K562 (cell line): ENCODE results near the gene SP2. TPM values are rescaled to one million over a fixed set of nuclear protein-coding genes. Genes with fewer than 3 reads are reported as not detected.

Source experiments
- CHD1 ChIP-seq: fragments of 200-600 bp; sonication (generic); IDR thresholded peaks from one replicate; pipeline ENCODE4 v1.6.1; 2012; ENCODE audit warnings: mild to moderate bottlenecking, moderate library complexity, low read length, inconsistent platforms
- FOSL1 ChIP-seq: fragments of 200-800 bp; sonication (Bioruptor generic); conservative IDR thresholded peaks from 2 replicates; pipeline ENCODE4 v1.6.1; 2016; ENCODE audit warnings: missing genetic modification characterization, missing compliant biosample characterization
- HMG20A ChIP-seq: fragments of 450-650 bp; formaldehyde crosslinking; conservative IDR thresholded peaks from 2 replicates; pipeline ENCODE4 v1.4.0; 2020; ENCODE audit warnings: mild to moderate bottlenecking, mixed read lengths
- ZFP1 ChIP-seq: fragments of 450-650 bp; formaldehyde crosslinking; IDR thresholded peaks from 2 replicates; pipeline ENCODE4 v1.4.0; 2020; ENCODE audit warnings: mild to moderate bottlenecking, mixed read lengths
- polyA plus RNA-seq, 8 experiments: library from polyadenylated mRNA; depleted of rRNA in 4 of 8; stranded (reverse) in 5 of 8; unstranded in 3 of 8; fragments of >200 nt; fragmentation: Nextera tagmentation in 2 of 8; fragmentation: Illumina TruSeq in 1 of 8; extraction: Ambion mirVana in 2 of 8; extraction: Trizol in 1 of 8; gene quantifications; 2 replicates each; pipeline versions ENCODE4 v1.2.1 to v1.2.3, GENCODE V29; 2011 to 2014; ENCODE audit warnings: inconsistent platforms in 1 of 8, missing spikeins in 1 of 8
- total RNA-seq, 7 experiments: library from RNA; depleted of rRNA in 6 of 7; stranded (reverse); fragments of >200 nt in 6 of 7; fragmentation: Illumina TruSeq in 2 of 7; extraction: Trizol in 2 of 7; gene quantifications; 2 replicates each; pipeline versions ENCODE4 v1.2.1 to v1.2.3, GENCODE V29; 2011 to 2021; ENCODE audit warnings: low replicate concordance in 1 of 7
- TF ChIP-seq, protein P1 (sequence below): fragments of 450-650 bp; IDR thresholded peaks from 2 replicates; pipeline ENCODE4 v1.6.1; 2014; ENCODE audit warnings: low read depth, mild to moderate bottlenecking, moderate library complexity, borderline replicate concordance
- TF ChIP-seq, protein P2 (sequence below): fragments of 200-600 bp; sonication (generic); IDR thresholded peaks from one replicate; pipeline ENCODE4 v1.6.1; 2012; ENCODE audit warnings: mild to moderate bottlenecking, low read depth, low read length, inconsistent platforms
- TF ChIP-seq, protein P3 (sequence below): fragments of 450-650 bp; IDR thresholded peaks from one replicate; pipeline ENCODE4 v1.6.1; 2018; ENCODE audit warnings: mild to moderate bottlenecking, moderate library complexity; ENCODE audit not compliant: partially characterized antibody
- TF ChIP-seq, protein P4 (sequence below): sonication (generic); formaldehyde crosslinking; IDR thresholded peaks from 2 replicates; pipeline ENCODE4 v1.8.1; 2023; ENCODE audit warnings: mild to moderate bottlenecking, missing genetic modification reagents

SP2 gene
- total and polyA plus RNA-seq, 9 of the 15 experiments (the other 6 are each of a cell fraction or from before 2014, with no cell fraction given) = 0.77 to 22.3 (median 2.3) TPM

DNA sequence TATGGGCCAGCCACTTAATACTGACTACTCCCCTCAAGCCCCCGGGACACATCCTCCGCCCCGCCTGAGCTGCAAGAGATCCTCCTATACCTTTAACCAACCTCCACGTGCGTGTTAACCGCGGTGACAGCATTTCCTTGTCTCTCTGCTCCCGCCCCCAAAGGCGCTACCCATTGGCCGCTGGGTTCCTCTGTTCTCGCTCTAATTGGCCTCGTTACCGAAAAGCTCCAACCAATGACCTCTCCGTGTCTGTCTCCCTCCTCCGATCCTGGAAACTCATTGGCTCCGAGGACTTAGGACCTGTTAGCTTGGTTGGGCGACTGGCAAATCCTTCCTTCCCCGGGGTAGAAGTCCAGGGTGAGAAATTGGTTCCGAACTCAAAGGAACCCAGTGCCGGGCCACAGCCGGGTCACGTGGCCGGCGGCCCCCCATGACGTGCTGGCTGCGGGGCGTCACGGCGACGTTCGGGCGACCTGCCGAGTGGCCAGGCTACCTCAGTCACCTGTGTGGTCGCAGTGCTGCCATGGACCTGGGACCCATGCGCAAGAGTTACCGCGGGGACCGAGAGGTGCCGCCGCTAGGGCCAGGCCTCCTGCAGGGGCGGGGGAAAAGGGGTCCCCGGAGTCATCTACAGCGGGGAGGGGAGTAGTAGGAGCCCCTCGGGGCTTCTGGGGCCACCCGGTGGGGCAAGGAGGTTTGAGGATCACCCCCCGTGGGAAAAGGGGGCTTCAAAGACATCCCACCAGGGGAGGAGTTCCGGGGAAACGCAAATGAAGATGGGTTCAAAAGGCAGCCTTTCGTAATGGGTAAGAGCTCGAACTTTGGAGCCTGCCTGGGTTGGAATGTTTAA, 45.4 kb downstream of the SP2 start, which contains the start of gene PNPO (continued):
- TF ChIP-seq, protein P1, sequence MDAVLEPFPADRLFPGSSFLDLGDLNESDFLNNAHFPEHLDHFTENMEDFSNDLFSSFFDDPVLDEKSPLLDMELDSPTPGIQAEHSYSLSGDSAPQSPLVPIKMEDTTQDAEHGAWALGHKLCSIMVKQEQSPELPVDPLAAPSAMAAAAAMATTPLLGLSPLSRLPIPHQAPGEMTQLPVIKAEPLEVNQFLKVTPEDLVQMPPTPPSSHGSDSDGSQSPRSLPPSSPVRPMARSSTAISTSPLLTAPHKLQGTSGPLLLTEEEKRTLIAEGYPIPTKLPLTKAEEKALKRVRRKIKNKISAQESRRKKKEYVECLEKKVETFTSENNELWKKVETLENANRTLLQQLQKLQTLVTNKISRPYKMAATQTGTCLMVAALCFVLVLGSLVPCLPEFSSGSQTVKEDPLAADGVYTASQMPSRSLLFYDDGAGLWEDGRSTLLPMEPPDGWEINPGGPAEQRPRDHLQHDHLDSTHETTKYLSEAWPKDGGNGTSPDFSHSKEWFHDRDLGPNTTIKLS = peak; percentile 39; the same call in 1 of the 2 replicates
- TF ChIP-seq, protein P2, sequence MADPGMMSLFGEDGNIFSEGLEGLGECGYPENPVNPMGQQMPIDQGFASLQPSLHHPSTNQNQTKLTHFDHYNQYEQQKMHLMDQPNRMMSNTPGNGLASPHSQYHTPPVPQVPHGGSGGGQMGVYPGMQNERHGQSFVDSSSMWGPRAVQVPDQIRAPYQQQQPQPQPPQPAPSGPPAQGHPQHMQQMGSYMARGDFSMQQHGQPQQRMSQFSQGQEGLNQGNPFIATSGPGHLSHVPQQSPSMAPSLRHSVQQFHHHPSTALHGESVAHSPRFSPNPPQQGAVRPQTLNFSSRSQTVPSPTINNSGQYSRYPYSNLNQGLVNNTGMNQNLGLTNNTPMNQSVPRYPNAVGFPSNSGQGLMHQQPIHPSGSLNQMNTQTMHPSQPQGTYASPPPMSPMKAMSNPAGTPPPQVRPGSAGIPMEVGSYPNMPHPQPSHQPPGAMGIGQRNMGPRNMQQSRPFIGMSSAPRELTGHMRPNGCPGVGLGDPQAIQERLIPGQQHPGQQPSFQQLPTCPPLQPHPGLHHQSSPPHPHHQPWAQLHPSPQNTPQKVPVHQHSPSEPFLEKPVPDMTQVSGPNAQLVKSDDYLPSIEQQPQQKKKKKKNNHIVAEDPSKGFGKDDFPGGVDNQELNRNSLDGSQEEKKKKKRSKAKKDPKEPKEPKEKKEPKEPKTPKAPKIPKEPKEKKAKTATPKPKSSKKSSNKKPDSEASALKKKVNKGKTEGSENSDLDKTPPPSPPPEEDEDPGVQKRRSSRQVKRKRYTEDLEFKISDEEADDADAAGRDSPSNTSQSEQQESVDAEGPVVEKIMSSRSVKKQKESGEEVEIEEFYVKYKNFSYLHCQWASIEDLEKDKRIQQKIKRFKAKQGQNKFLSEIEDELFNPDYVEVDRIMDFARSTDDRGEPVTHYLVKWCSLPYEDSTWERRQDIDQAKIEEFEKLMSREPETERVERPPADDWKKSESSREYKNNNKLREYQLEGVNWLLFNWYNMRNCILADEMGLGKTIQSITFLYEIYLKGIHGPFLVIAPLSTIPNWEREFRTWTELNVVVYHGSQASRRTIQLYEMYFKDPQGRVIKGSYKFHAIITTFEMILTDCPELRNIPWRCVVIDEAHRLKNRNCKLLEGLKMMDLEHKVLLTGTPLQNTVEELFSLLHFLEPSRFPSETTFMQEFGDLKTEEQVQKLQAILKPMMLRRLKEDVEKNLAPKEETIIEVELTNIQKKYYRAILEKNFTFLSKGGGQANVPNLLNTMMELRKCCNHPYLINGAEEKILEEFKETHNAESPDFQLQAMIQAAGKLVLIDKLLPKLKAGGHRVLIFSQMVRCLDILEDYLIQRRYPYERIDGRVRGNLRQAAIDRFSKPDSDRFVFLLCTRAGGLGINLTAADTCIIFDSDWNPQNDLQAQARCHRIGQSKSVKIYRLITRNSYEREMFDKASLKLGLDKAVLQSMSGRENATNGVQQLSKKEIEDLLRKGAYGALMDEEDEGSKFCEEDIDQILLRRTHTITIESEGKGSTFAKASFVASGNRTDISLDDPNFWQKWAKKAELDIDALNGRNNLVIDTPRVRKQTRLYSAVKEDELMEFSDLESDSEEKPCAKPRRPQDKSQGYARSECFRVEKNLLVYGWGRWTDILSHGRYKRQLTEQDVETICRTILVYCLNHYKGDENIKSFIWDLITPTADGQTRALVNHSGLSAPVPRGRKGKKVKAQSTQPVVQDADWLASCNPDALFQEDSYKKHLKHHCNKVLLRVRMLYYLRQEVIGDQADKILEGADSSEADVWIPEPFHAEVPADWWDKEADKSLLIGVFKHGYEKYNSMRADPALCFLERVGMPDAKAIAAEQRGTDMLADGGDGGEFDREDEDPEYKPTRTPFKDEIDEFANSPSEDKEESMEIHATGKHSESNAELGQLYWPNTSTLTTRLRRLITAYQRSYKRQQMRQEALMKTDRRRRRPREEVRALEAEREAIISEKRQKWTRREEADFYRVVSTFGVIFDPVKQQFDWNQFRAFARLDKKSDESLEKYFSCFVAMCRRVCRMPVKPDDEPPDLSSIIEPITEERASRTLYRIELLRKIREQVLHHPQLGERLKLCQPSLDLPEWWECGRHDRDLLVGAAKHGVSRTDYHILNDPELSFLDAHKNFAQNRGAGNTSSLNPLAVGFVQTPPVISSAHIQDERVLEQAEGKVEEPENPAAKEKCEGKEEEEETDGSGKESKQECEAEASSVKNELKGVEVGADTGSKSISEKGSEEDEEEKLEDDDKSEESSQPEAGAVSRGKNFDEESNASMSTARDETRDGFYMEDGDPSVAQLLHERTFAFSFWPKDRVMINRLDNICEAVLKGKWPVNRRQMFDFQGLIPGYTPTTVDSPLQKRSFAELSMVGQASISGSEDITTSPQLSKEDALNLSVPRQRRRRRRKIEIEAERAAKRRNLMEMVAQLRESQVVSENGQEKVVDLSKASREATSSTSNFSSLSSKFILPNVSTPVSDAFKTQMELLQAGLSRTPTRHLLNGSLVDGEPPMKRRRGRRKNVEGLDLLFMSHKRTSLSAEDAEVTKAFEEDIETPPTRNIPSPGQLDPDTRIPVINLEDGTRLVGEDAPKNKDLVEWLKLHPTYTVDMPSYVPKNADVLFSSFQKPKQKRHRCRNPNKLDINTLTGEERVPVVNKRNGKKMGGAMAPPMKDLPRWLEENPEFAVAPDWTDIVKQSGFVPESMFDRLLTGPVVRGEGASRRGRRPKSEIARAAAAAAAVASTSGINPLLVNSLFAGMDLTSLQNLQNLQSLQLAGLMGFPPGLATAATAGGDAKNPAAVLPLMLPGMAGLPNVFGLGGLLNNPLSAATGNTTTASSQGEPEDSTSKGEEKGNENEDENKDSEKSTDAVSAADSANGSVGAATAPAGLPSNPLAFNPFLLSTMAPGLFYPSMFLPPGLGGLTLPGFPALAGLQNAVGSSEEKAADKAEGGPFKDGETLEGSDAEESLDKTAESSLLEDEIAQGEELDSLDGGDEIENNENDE = no peak
- no peak for TF ChIP-seq HMG20A (CRISPR knock-in tag)
- TF ChIP-seq, protein P3, sequence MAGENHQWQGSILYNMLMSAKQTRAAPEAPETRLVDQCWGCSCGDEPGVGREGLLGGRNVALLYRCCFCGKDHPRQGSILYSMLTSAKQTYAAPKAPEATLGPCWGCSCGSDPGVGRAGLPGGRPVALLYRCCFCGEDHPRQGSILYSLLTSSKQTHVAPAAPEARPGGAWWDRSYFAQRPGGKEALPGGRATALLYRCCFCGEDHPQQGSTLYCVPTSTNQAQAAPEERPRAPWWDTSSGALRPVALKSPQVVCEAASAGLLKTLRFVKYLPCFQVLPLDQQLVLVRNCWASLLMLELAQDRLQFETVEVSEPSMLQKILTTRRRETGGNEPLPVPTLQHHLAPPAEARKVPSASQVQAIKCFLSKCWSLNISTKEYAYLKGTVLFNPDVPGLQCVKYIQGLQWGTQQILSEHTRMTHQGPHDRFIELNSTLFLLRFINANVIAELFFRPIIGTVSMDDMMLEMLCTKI = no peak
- TF ChIP-seq ZFP1 (CRISPR knock-in tag) = no peak
- peak; percentile 24; the same call in 1 of the 2 replicates for TF ChIP-seq FOSL1 (tag)
- peak; percentile 63 for TF ChIP-seq CHD1
- TF ChIP-seq, protein P4, sequence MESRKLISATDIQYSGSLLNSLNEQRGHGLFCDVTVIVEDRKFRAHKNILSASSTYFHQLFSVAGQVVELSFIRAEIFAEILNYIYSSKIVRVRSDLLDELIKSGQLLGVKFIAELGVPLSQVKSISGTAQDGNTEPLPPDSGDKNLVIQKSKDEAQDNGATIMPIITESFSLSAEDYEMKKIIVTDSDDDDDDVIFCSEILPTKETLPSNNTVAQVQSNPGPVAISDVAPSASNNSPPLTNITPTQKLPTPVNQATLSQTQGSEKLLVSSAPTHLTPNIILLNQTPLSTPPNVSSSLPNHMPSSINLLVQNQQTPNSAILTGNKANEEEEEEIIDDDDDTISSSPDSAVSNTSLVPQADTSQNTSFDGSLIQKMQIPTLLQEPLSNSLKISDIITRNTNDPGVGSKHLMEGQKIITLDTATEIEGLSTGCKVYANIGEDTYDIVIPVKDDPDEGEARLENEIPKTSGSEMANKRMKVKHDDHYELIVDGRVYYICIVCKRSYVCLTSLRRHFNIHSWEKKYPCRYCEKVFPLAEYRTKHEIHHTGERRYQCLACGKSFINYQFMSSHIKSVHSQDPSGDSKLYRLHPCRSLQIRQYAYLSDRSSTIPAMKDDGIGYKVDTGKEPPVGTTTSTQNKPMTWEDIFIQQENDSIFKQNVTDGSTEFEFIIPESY (CRISPR knock-in tag) = no peak
